ENCODE results near the gene MAGI1.

Gene MAGI1

DNA sequence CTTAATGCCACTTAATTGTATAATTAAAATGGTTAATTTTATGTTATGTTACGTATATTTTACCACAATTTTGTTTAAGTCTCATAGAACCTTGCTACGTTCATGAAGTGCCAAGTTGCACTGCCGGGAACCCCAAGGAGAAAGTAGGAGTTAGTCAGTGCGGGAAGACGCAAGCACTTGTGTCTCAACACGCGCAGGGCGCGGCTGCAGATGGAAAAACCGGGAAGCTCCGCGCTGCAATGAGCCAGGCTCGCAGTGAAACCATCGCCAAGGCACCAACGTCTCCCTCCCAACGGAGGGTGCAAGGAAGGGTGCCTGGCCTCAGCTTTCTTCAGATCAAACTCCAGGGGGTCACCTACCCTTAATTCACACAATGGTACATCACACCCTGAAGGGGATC is 21.6 kb downstream of the MAGI1 start:
- Histone ChIP-seq H3K27ac (no peak overlapping the region), H3K79me2 (ENCODE audit: insufficient read depth, low read depth) (no peaks in the 10 kb centered on the region), H3K4me1 (ENCODE audit: low read depth, poor library complexity, severe bottlenecking) (no peaks in the 10 kb centered on the region)

DNA sequence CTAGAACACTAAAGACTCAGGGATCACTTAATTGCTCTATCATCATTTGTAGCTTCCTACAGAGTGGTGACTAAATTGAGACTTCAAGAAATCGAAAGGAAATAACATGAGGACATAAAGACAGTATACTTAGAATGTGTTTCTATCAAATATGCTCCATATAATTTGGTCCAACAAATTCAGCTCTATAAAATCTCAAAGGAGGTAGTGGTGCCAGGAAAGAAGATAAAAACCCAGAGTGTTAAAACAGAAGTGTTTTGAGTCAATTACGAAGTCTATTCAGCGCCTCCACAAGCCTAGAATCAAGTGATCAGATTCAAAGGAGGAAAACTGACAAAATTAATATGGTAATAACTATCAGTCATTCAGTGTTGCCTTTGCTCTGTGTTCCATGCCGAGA is 22.9 kb downstream of the MAGI1 start:
- Histone ChIP-seq H3K27me3 (ENCODE audit: insufficient read depth, low read depth) (no peaks in the 10 kb centered on the region), H2AFZ (ENCODE audit: low read depth) (no peak overlapping the region), H3K79me2 (ENCODE audit: insufficient read depth, low read depth) (no peaks in the 10 kb centered on the region), H3K4me3 (IDR thresholded peaks at IDR 0.05; ENCODE audit: insufficient read depth, low read depth, low read length) (no peak overlapping the region), H3K4me2 (no peak overlapping the region), H3K9ac (no peak overlapping the region), H3K4me1 (ENCODE audit: low read depth, poor library complexity, severe bottlenecking) (no peaks in the 10 kb centered on the region), H3K27ac (no peak overlapping the region), H4K20me1 (ENCODE audit: insufficient read depth) (no peaks in the 10 kb centered on the region), H3K36me3 (ENCODE audit: insufficient read depth) (no peaks in the 10 kb centered on the region)
- TF ChIP-seq, protein P1, sequence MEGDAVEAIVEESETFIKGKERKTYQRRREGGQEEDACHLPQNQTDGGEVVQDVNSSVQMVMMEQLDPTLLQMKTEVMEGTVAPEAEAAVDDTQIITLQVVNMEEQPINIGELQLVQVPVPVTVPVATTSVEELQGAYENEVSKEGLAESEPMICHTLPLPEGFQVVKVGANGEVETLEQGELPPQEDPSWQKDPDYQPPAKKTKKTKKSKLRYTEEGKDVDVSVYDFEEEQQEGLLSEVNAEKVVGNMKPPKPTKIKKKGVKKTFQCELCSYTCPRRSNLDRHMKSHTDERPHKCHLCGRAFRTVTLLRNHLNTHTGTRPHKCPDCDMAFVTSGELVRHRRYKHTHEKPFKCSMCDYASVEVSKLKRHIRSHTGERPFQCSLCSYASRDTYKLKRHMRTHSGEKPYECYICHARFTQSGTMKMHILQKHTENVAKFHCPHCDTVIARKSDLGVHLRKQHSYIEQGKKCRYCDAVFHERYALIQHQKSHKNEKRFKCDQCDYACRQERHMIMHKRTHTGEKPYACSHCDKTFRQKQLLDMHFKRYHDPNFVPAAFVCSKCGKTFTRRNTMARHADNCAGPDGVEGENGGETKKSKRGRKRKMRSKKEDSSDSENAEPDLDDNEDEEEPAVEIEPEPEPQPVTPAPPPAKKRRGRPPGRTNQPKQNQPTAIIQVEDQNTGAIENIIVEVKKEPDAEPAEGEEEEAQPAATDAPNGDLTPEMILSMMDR (conservative IDR thresholded peaks at IDR 0.05; ENCODE audit: low read depth, low read length) = no peak

More for the DNA sequence above, 21.6 kb downstream of the MAGI1 start:
- no peak overlapping the region for H3K9ac ChIP-seq
- no peaks in the 10 kb centered on the region for H3K27me3 ChIP-seq (ENCODE audit: insufficient read depth, low read depth)
- H3K4me2 ChIP-seq = no peak overlapping the region
- H3K4me3 ChIP-seq (IDR thresholded peaks at IDR 0.05; ENCODE audit: insufficient read depth, low read depth, low read length) = no peak overlapping the region
- TF ChIP-seq, protein P1 (conservative IDR thresholded peaks at IDR 0.05; ENCODE audit: low read depth, low read length) = no peak
- no peaks in the 10 kb centered on the region for H3K36me3 ChIP-seq (ENCODE audit: insufficient read depth)
- H2AFZ ChIP-seq (ENCODE audit: low read depth) = no peak overlapping the region
- no peaks in the 10 kb centered on the region for H4K20me1 ChIP-seq (ENCODE audit: insufficient read depth)

DNA sequence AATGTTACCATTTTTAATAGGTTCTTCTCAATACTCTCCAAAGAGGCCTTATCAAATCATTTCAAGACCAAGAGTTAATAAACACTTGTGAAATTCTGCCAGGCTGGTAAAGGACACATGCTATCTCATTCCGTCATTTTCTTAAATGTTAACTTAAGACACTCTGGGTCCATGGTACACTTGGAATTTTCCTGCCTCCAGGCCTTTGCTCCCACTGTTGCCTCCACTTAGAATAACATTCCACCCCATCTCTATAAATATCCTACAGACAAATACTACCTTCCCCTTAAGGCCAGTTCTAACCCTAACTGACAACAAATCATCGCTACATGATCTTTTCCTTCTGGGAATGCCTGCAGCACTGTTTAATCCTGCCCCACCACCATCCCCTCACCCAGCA is 24.1 kb downstream of the MAGI1 start:
- H3K27me3 ChIP-seq (ENCODE audit: insufficient read depth, low read depth) = no peaks in the 10 kb centered on the region
- H3K9ac ChIP-seq = no peak overlapping the region
- TF ChIP-seq, protein P1 (conservative IDR thresholded peaks at IDR 0.05; ENCODE audit: low read depth, low read length) = no peak
- H3K27ac ChIP-seq = no peak overlapping the region
- no peak overlapping the region for H3K4me2 ChIP-seq
- H3K36me3 ChIP-seq (ENCODE audit: insufficient read depth) = no peaks in the 10 kb centered on the region
- no peaks in the 10 kb centered on the region for H4K20me1 ChIP-seq (ENCODE audit: insufficient read depth)
- no peak overlapping the region for H2AFZ ChIP-seq (ENCODE audit: low read depth)
- H3K4me1 ChIP-seq (ENCODE audit: low read depth, poor library complexity, severe bottlenecking) = no peaks in the 10 kb centered on the region
- H3K4me3 ChIP-seq (IDR thresholded peaks at IDR 0.05; ENCODE audit: insufficient read depth, low read depth, low read length) = no peak overlapping the region
- no peaks in the 10 kb centered on the region for H3K79me2 ChIP-seq (ENCODE audit: insufficient read depth, low read depth)

DNA sequence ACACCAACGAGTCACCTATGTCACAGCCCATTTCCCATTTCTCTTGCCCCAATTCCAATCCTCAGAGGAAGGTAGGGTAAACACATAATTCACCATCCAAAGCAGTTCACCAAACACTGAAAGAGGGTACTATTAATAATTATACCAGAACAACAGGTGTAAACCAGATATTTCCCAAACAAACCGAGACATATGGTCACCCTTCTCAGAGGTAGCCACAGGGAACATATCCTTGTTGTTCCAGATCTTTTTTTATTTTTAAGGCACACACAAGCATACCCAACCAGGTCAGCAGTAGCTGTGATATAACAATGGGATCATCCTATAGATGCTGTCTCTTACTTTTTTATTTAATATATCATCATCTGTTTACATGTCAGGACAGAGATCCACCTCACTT is 24.7 kb downstream of the MAGI1 start:
- TF ChIP-seq, protein P1 (conservative IDR thresholded peaks at IDR 0.05; ENCODE audit: low read depth, low read length) = no peak
- Histone ChIP-seq H3K4me3 (IDR thresholded peaks at IDR 0.05; ENCODE audit: insufficient read depth, low read depth, low read length) (no peak overlapping the region), H3K4me1 (ENCODE audit: low read depth, poor library complexity, severe bottlenecking) (no peaks in the 10 kb centered on the region), H2AFZ (ENCODE audit: low read depth) (no peak overlapping the region), H3K27ac (no peak overlapping the region), H3K79me2 (ENCODE audit: insufficient read depth, low read depth) (no peaks in the 10 kb centered on the region), H3K36me3 (ENCODE audit: insufficient read depth) (no peaks in the 10 kb centered on the region), H3K4me2 (no peak overlapping the region), H3K27me3 (ENCODE audit: insufficient read depth, low read depth) (no peaks in the 10 kb centered on the region), H4K20me1 (ENCODE audit: insufficient read depth) (no peaks in the 10 kb centered on the region), H3K9ac (no peak overlapping the region)
